Adipose tissue (tissue), 3 donors: ENCODE measurements around the gene FOXJ3. TPM values are rescaled to one million over a fixed set of nuclear protein-coding genes. Genes with fewer than 3 reads are reported as not detected.

Experiments used
- H3K27ac ChIP-seq: one replicate; pipeline ENCODE4 v1.5.1; 2013; ENCODE audit warnings: low read depth, low read length
- WGBS, 3 donors: extraction: QIAGEN DNeasy Blood & Tissue Kit; methylation state at CpG; one replicate each; pipeline ENCODE4 v1.1.7; 2013; 5-methylcytosine and 5-hydroxymethylcytosine counted together
- polyA plus RNA-seq, 3 donors: library from polyadenylated mRNA; stranded (reverse); fragments of 200-250 nt; gene quantifications; one replicate each; pipeline ENCODE4 v1.2.3, GENCODE V29; 2013
- donor health status: healthy with polysubstance abuse.
- donor health status: Bipolar disorder and iron deficiency.
- donor health status: healthy.

FOXJ3 gene
- polyA plus RNA-seq, 3 donors: 8.4 to 17.5 (median 13.0) TPM

DNA sequence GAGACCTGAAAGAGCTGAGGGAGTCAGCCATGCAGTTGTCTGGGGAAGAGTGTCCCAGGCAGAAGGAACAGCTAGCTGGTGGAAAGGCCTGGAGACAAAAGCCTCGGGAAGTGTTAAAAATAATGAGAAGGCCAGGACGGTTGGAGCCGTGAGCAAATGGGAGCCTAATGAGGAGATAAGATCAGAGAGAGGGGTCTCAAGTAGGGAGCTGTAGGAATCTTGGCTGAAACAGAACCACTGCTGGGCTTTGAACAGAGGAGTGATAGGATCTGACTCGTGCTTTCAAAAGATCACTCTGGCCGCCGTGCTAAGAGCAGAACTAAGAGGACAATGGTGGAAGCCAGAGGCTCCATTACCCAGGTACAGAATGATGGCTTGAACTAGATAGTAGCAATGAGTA is 1.9 kb upstream of the FOXJ3 start:
- H3K27ac ChIP-seq: no peak overlapping the region
- 61 to 78% (median 77%) methylated on average over 6 of the region's 6 CpGs for WGBS, 3 donors

DNA sequence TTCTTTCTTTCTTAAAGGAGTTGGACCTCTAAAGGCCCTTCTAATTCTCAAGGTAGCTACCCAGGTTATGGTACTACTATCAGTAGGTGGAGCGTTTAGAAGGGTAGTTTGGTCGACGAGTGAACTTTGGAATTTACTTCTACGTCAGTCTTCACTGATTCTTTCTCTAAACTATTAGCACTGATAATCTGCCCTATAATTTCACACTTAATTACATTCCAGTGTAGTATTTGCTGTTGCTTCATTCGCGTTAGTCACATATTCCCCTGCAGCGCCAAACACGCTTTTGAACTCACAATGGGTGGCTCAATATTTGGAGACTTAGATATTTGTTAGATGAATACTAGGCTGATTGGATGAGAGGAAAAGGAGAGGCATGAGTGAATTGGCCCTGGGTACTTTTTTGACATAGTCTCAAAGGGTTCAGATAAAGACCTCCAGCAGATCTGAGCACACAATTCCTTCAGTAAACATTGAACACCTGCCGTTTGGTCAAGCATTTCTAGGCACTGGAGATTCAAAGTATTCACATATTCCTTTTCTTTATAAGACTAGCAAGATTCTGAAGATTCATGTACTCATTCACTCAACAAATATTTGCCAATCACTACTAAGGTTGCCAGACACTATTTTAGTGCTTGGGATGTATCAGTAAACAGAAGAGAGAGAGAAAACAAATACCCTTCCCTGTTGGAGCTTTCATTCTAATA is 929 bp upstream of the FOXJ3 start:
- WGBS, 3 donors: 6 to 15% (median 13%) methylated on average over 9 of the region's 9 CpGs
- no peak overlapping the region for H3K27ac ChIP-seq

DNA sequence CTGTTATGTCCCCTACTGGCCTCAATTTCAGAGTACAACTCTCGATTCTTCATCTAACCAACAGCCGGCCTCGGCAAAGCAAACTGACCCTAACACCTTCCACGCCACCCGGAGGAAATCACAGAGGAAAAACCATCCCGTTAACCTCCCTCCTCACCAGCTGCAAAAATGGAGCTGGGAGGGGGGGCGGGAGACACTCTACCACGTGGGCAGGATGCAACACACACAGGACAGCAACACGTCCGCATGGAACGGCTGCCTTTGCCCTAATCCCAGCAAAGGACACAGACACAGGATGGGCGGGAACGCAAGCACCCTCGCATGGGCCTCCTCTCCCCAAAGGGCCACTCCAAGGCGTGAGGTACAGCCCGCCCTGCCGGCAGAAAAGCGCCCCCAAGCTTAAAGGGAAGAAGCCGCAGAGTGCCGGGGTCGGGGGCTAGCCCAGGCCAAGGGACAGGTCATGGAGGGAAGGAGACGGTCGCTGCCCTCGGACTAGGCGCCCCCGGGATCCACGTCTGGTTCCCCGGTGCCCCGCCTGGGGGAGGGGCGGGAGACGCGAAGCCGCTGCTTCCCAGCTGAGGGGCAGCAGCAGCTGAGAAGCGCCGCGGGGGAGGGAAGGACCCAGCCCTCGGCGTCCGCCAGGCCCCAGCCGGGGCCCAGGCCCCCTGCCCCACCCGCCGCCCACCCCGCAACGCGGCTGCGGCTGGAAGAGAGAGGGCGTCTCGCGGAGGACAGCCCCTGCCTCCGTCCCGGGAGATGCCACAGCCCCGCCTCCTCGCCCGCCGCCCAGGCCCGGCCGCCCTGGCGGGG is 590 bp downstream of the FOXJ3 start:
- WGBS, 3 donors: 0 to 1% (median 0%) methylated on average over 45 to 58 of the region's 58 CpGs

GRCh38 chr1:42333662-42334239 is 1.3 kb downstream of the FOXJ3 start:
- no peak overlapping the region for H3K27ac ChIP-seq
- WGBS, 3 donors: 2 to 5% (median 3%) methylated on average over 6 of the region's 6 CpGs

More for the DNA sequence above, 590 bp downstream of the FOXJ3 start:
- H3K27ac ChIP-seq: no peak overlapping the region

GRCh38 chr1:42332877-42333276 is 2.2 kb downstream of the FOXJ3 start:
- 51 to 75% (median 61%) methylated on average over 6 of the region's 6 CpGs for WGBS, 3 donors
- H3K27ac ChIP-seq: no peak overlapping the region

GRCh38 chr1:42330215-42330614 is 4.8 kb downstream of the FOXJ3 start:
- no peak overlapping the region for H3K27ac ChIP-seq
- WGBS, 3 donors: 95 to 99% (median 97%) methylated on average over 10 of the region's 10 CpGs

GRCh38 chr1:42328916-42329496 is 6.0 kb downstream of the FOXJ3 start:
- H3K27ac ChIP-seq: no peak overlapping the region
- 83 to 97% (median 94%) methylated on average over 4 of the region's 4 CpGs for WGBS, 3 donors

- no peak overlapping the region for H3K27ac ChIP-seq
- WGBS, 3 donors: 90 to 96% (median 93%) methylated on average over 5 of the region's 5 CpGs
Measured at GRCh38 chr1:42328047-42328625, 6.9 kb downstream of the FOXJ3 start.

GRCh38 chr1:42325014-42325402 is 10.0 kb downstream of the FOXJ3 start:
- 30 to 88% (median 85%) methylated on average over 2 of the region's 2 CpGs for WGBS, 3 donors
- no peak overlapping the region for H3K27ac ChIP-seq

GRCh38 chr1:42324398-42325013 is 10.5 kb downstream of the FOXJ3 start:
- WGBS, 3 donors: 74 to 84% (median 75%) methylated on average over 6 of the region's 6 CpGs
- H3K27ac ChIP-seq: no peak overlapping the region

DNA sequence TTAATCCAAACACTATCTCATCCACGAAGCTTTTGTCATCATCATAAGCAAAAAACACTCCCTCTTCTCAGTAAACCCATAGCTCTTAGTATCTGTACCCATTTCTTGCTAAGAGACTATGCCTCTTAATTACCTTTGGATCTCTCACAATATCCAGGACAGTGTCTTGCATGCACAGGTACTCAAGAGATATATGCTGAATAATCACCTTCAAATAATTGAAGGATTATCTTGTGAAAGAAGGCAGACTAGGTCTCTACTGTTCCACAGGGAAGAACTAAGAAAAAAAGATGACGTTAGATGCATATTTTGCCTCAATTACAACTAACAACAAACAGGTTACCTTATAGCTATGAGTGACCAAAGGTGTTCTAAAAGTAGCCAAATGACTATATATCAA is 11.5 kb downstream of the FOXJ3 start:
- 81 to 92% (median 88%) methylated on average over 2 of the region's 2 CpGs for WGBS, 3 donors
- H3K27ac ChIP-seq: no peak overlapping the region

GRCh38 chr1:42322577-42322976 is 12.5 kb downstream of the FOXJ3 start:
- WGBS, 3 donors: 0 to 47% (median 0%) methylated on average over 1 of the region's 1 CpG
- H3K27ac ChIP-seq: no peak overlapping the region

- WGBS, 3 donors: 56 to 69% (median 69%) methylated on average over 4 of the region's 4 CpGs
- no peak overlapping the region for H3K27ac ChIP-seq
Measured at GRCh38 chr1:42321731-42322130, 13.3 kb downstream of the FOXJ3 start.

GRCh38 chr1:42320708-42321107 is 14.3 kb downstream of the FOXJ3 start:
- WGBS, 3 donors: 40 to 66% (median 64%) methylated on average over 2 of the region's 2 CpGs
- no peak overlapping the region for H3K27ac ChIP-seq

GRCh38 chr1:42319871-42320484 is 15.1 kb downstream of the FOXJ3 start:
- 30 to 48% (median 38%) methylated on average over 6 of the region's 6 CpGs for WGBS, 3 donors
- H3K27ac ChIP-seq: no peak overlapping the region

GRCh38 chr1:42319128-42319851 is 15.7 kb downstream of the FOXJ3 start:
- WGBS, 3 donors: 50 to 51% (median 50%) methylated on average over 4 of the region's 4 CpGs
- H3K27ac ChIP-seq: no peak overlapping the region

GRCh38 chr1:42318601-42319000 is 16.4 kb downstream of the FOXJ3 start:
- H3K27ac ChIP-seq: no peak overlapping the region
- 89 to 94% (median 91%) methylated on average over 4 of the region's 4 CpGs for WGBS, 3 donors
